PC-9 (cell line): ENCODE measurements around the gene LRRC1. TPM values are rescaled to one million over a fixed set of nuclear protein-coding genes. Genes with fewer than 3 reads are reported as not detected.
A peak's percentile ranks its signal among the peaks of the same experiment; 100 is the strongest.

ENCODE experiments used
- BruUV-seq: library from RNA; stranded (reverse); fragments of 400-500 nt; replicated peaks from 2 replicates; lab custom pipeline; 2021; lab: Mats Ljungman, UMichigan
- CTCF ChIA-PET: fragments of 300-600 bp; sonication (Branson Sonifier 250); formaldehyde crosslinking; loops from one replicate; lab custom pipeline; 2022; ENCODE audit warnings: antibody characterized with exemption; lab: Charles Lee
- POLR2A ChIA-PET: fragments of 300-600 bp; sonication (Branson Sonifier 250); formaldehyde crosslinking; loops from one replicate; lab custom pipeline; 2022; ENCODE audit warnings: antibody characterized with exemption; ENCODE audit not compliant: unreplicated experiment; lab: Charles Lee
- DNase-seq, 2 experiments: peaks; one replicate each; pipeline versions ENCODE4 v3.0.0 to v3.0.0-alpha.2; 2015 to 2022; ENCODE audit warnings: mixed read lengths in 1 of 2
- H2AFZ ChIP-seq: fragments of 200-600 bp; sonication (generic); 2 replicates; pipeline ENCODE4 v1.8.1; 2017; ENCODE audit warnings: antibody characterized with exemption
- H3F3A ChIP-seq: fragments of 200-600 bp; sonication (generic); 2 replicates; pipeline ENCODE4 v1.8.1; 2017; ENCODE audit warnings: antibody characterized with exemption, mild to moderate bottlenecking, low read depth; ENCODE audit not compliant: insufficient read depth
- H3K27ac ChIP-seq: fragments of 200-600 bp; sonication (generic); 2 replicates; pipeline ENCODE4 v1.6.1; 2016; ENCODE audit warnings: mixed run types
- H3K27me3 ChIP-seq: fragments of 200-600 bp; sonication (generic); 2 replicates; pipeline ENCODE4 v1.6.1; 2016; ENCODE audit warnings: low read depth, mixed run types; ENCODE audit not compliant: insufficient read depth
- H3K36me3 ChIP-seq: fragments of 200-600 bp; sonication (generic); 2 replicates; pipeline ENCODE4 v1.6.1; 2016; ENCODE audit warnings: low read depth, mixed run types
- H3K4me1 ChIP-seq: fragments of 200-600 bp; sonication (generic); replicated peaks from 2 replicates; pipeline ENCODE4 v1.6.1; 2016; ENCODE audit warnings: mixed run types; ENCODE audit not compliant: insufficient read depth
- H3K4me2 ChIP-seq: fragments of 200-600 bp; sonication (generic); 2 replicates; pipeline ENCODE4 v1.6.1; 2017; ENCODE audit warnings: mixed run types
- H3K4me3 ChIP-seq: fragments of 200-600 bp; sonication (generic); 2 replicates; pipeline ENCODE4 v1.6.1; 2016; ENCODE audit warnings: mixed run types
- H3K79me2 ChIP-seq: fragments of 200-600 bp; sonication (generic); 2 replicates; pipeline ENCODE4 v1.6.1; 2017; ENCODE audit warnings: low read depth, mixed run types
- H3K9me2 ChIP-seq: fragments of 200-600 bp; sonication (generic); 2 replicates; pipeline ENCODE4 v1.8.1; 2017; ENCODE audit warnings: mild to moderate bottlenecking; ENCODE audit not compliant: insufficient read depth
- H3K9me3 ChIP-seq: fragments of 200-600 bp; sonication (generic); 2 replicates; pipeline ENCODE4 v1.8.1; 2016; ENCODE audit warnings: low read depth; ENCODE audit not compliant: insufficient read depth
- H4K20me1 ChIP-seq: fragments of 200-600 bp; sonication (generic); 2 replicates; pipeline ENCODE4 v1.8.1; 2017; ENCODE audit not compliant: insufficient read depth
- EZH2 ChIP-seq: fragments of 200-600 bp; sonication (generic); IDR thresholded peaks from 2 replicates; pipeline ENCODE4 v1.8.0; 2017; ENCODE audit warnings: antibody characterized with exemption, low read depth
- intact Hi-C: fragments of 100-400 bp; cut with micrococcal nuclease; formaldehyde crosslinking; loops from one replicate; pipeline ENCODE4 v1.10.0; 2022; ENCODE audit not compliant: unreplicated experiment
- total RNA-seq: library from RNA; stranded (reverse); gene quantifications from 2 replicates; pipeline ENCODE4 v1.2.3, GENCODE V29; 2021
- TF ChIP-seq, protein P1 (sequence below): fragments of 200-600 bp; sonication (generic); conservative IDR thresholded peaks from 2 replicates; pipeline ENCODE4 v1.6.1; 2017; ENCODE audit warnings: mixed run types, antibody characterized with exemption, mild to moderate bottlenecking, moderate library complexity

The LRRC1 gene
- total RNA-seq, 1 experiment from 2014 or later = 26.4 TPM

DNA sequence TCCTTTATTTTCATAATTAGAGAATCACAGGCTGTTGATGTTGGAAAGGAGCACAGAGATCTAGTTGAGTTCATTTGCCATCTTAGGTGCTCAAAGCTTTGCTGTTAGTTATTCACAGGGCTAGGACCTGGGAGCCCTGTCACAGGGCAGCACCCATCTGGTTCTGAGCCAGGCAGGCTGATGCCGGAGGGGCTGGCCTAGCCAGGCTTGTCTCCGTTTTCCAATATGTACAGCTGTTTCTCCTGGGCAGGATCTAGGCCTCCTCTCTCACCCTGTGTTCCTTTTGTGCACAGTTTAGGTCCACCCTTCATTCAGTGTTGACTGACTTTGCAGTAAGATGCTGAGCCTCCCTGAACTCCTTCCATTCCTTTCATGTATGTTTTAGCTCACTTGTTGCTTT is 33.4 kb downstream of the LRRC1 start:
- Histone ChIP-seq H3F3A (peaks cover 3% of the 10 kb centered on the region), H3K9me3 (no peaks in the 10 kb centered on the region), H2AFZ (no peak overlapping the region), H3K79me2 (peaks cover 98% of the 10 kb centered on the region), H3K4me2 (no peak overlapping the region), H3K27me3 (no peaks in the 10 kb centered on the region), H3K4me1 (peaks cover 23% of the 10 kb centered on the region), H4K20me1 (no peaks in the 10 kb centered on the region), H3K36me3 (no peaks in the 10 kb centered on the region), H3K9me2 (no peaks in the 10 kb centered on the region), H3K4me3 (no peak overlapping the region), H3K27ac (0 out of 2 replicates have a peak overlapping the region, but pooled peaks have one; percentile 9)
- ChIA-PET POLR2A (no interaction called here), CTCF (interaction anchor here (0.6 kb wide), 1 partner anchor 163 kb away, joined by 3 read pairs; no protein-coding TSS in a partner anchor)
- DNase-seq = no peak
- intact Hi-C loops = no loop called here
- TF ChIP-seq, protein P1, sequence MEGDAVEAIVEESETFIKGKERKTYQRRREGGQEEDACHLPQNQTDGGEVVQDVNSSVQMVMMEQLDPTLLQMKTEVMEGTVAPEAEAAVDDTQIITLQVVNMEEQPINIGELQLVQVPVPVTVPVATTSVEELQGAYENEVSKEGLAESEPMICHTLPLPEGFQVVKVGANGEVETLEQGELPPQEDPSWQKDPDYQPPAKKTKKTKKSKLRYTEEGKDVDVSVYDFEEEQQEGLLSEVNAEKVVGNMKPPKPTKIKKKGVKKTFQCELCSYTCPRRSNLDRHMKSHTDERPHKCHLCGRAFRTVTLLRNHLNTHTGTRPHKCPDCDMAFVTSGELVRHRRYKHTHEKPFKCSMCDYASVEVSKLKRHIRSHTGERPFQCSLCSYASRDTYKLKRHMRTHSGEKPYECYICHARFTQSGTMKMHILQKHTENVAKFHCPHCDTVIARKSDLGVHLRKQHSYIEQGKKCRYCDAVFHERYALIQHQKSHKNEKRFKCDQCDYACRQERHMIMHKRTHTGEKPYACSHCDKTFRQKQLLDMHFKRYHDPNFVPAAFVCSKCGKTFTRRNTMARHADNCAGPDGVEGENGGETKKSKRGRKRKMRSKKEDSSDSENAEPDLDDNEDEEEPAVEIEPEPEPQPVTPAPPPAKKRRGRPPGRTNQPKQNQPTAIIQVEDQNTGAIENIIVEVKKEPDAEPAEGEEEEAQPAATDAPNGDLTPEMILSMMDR = no peak
- no peak for TF ChIP-seq EZH2
- BruUV-seq = no TSS peak

DNA sequence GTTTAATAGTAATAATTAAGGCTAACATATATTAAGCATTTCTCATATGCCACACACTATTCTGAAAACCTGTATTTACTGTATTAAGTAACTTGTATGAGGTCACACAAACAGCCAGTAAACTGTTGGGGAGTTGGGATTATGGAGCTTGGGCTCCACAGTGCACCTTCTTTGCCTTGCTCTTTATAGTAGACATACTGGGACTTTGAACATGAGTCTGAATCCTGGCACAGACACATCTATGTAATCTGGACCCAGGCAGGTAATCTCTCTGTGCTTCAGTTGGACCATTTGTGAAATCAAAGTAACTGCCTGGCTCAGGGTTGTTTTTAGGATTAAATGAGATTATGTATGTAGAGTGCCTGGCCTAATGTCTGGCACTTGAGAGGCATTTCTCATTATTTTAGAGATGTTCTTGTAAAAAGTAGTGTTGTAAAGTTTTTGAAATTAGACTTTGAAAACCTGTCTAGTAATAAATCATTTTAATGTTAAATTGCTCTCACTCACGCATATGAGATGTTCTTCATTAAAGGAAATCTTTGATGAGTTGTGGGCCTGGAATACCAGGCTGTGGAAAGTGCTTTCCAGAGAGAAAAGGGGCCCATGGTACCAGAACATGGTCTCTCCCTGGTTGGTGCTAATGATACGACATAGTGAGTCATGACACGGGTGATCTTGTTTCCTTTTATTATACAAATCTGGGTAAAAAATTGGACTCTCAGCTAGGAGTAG is 34.3 kb downstream of the LRRC1 start:
- no TSS peak for BruUV-seq
- Histone ChIP-seq H3K79me2 (peaks cover 94% of the 10 kb centered on the region), H3F3A (peaks cover 2% of the 10 kb centered on the region), H3K27me3 (no peaks in the 10 kb centered on the region), H4K20me1 (no peaks in the 10 kb centered on the region), H3K36me3 (no peaks in the 10 kb centered on the region), H3K27ac (no peak overlapping the region), H3K9me3 (no peaks in the 10 kb centered on the region), H3K4me3 (no peak overlapping the region), H3K4me1 (peaks cover 26% of the 10 kb centered on the region), H2AFZ (no peak overlapping the region), H3K9me2 (no peaks in the 10 kb centered on the region), H3K4me2 (no peak overlapping the region)
- ChIA-PET CTCF (no interaction called here), POLR2A (interaction anchor here (0.6 kb wide), 1 partner anchor 318 kb away, joined by 3 read pairs; no protein-coding TSS in a partner anchor)
- intact Hi-C loops = no loop called here
- DNase-seq = no peak
- no peak for TF ChIP-seq EZH2

DNA sequence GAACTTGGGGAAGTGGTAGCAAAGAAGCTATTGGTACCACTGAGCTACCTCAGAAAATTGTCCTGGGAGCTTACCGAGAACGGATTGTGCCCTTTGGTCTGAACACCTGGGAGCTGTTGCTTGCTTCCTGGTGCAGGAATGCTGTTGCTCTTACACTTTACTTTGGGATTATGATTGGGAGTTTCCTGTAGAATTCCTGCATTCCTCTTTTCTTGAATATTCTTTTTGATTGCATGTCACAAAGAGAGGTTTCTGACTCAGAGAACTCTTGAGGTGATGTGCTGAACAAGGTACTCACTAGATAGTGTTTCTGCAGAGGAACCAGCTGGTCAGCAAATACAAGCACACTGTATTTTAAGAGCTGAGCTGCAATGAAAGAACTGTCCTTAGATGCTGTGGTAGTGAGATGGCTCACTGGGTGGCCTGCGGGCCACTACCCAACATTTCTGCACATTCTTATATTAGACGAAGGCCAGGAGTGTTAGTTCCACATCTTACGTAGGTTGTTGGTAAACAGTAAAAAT is 35.0 kb downstream of the LRRC1 start:
- Histone ChIP-seq H3K4me2 (no peak overlapping the region), H3K4me1 (peaks cover 26% of the 10 kb centered on the region), H4K20me1 (no peaks in the 10 kb centered on the region), H3K9me3 (no peaks in the 10 kb centered on the region), H2AFZ (no peak overlapping the region), H3K9me2 (no peaks in the 10 kb centered on the region), H3K27me3 (no peaks in the 10 kb centered on the region), H3K27ac (no peak overlapping the region), H3K36me3 (no peaks in the 10 kb centered on the region), H3K4me3 (no peak overlapping the region), H3K79me2 (peaks cover 93% of the 10 kb centered on the region), H3F3A (no peaks in the 10 kb centered on the region; the same call in none of the 2 replicates)
- no TSS peak for BruUV-seq
- DNase-seq = no peak
- CTCF ChIA-PET = no interaction called here
- intact Hi-C loops = no loop called here
- POLR2A ChIA-PET = interaction anchor here (0.6 kb wide), 1 partner anchor 319 kb away, joined by 3 read pairs; no protein-coding TSS in a partner anchor
- TF ChIP-seq EZH2 = no peak
- TF ChIP-seq, protein P1 = no peak
